HepG2 (cell line): Measurements from ENCODE around the gene HIVEP2. TPM values are rescaled to one million over a fixed set of nuclear protein-coding genes. Genes with fewer than 3 reads are reported as not detected.

Source experiments
- ATAC-seq: fragments of 200-7000 bp; cut with Tn5 transposase; 3 replicates; pipeline ENCODE4 v1.9.1; 2020; ENCODE audit warnings: mild to moderate bottlenecking, moderate library complexity
- BruUV-seq: library from RNA; stranded (reverse); fragments of 400-500 nt; replicated peaks from 2 replicates; lab custom pipeline; 2021; lab: Mats Ljungman, UMichigan
- CTCF ChIA-PET: fragments of 300-600 bp; formaldehyde crosslinking; extraction: SDS; loops from one replicate; lab custom pipeline; 2021; ENCODE audit warnings: low total read pairs, inconsistent platforms, low intra/inter-chr PET ratio; lab: Yijun Ruan, JAX
- POLR2A ChIA-PET: fragments of 350-600 bp; sonication (Branson Sonifier 250); formaldehyde crosslinking; loops from one replicate; lab custom pipeline; 2020; ENCODE audit warnings: antibody characterized with exemption, inconsistent platforms; lab: Yijun Ruan, JAX
- DNase-seq: peaks from one replicate; pipeline ENCODE4 v3.0.0-alpha.2; 2015; ENCODE audit warnings: low spot score
- FAIRE-seq: peaks from 3 replicates; lab custom pipeline; 2011; peaks lifted over from hg19 to GRCh38; lab: Jason Lieb, UNC
- H2AFZ ChIP-seq: one replicate; pipeline ENCODE4 v1.6.1; 2011; ENCODE audit warnings: low read length, inconsistent platforms
- H3K27ac ChIP-seq: fragments of 300-600 bp; 3 replicates; pipeline ENCODE4 v1.8.0; 2011; ENCODE audit warnings: mixed run types, mild to moderate bottlenecking, mixed read lengths, low read length, inconsistent platforms; ENCODE audit not compliant: insufficient read depth; ENCODE audit errors: extremely low read length
- H3K27me3 ChIP-seq, 2 experiments: fragments of 200-600 bp in 1 of 2; 2 replicates in 1 of 2; 3 replicates in 1 of 2; pipeline versions ENCODE4 v1.6.0 to v1.8.0; 2011; ENCODE audit warnings: low read length in 2 of 2, mild to moderate bottlenecking in 2 of 2, moderate library complexity in 2 of 2, inconsistent platforms in 1 of 2; ENCODE audit not compliant: insufficient read depth in 2 of 2, control insufficient read depth in 1 of 2
- H3K36me3 ChIP-seq, 2 experiments: fragments of 200-600 bp in 1 of 2; replicated peaks in 1 of 2; 2 replicates in 1 of 2; 3 replicates in 1 of 2; pipeline versions ENCODE4 v1.5.1 to v1.8.0; 2011; ENCODE audit warnings: low read length in 2 of 2, inconsistent platforms in 1 of 2; ENCODE audit not compliant: insufficient read depth in 2 of 2, control insufficient read depth in 1 of 2
- H3K4me1 ChIP-seq: 2 replicates; pipeline ENCODE4 v1.5.1; 2012; ENCODE audit warnings: low read length, inconsistent platforms; ENCODE audit not compliant: insufficient read depth
- H3K4me2 ChIP-seq: 2 replicates; pipeline ENCODE4 v1.6.0; 2011; ENCODE audit warnings: low read depth, low read length, inconsistent platforms
- H3K4me3 ChIP-seq, 3 experiments: fragments of 200-600 bp in 1 of 3; sonication (generic), shearing (Covaris generic) in 1 of 3; replicated peaks in 1 of 3; 2 replicates each; pipeline ENCODE4 v1.5.1; 2011 to 2016; ENCODE audit warnings: low read length in 3 of 3, inconsistent platforms in 2 of 3, low read depth in 2 of 3, mild to moderate bottlenecking in 2 of 3, control low read depth in 1 of 3, mixed read lengths in 1 of 3; ENCODE audit not compliant: insufficient read depth in 1 of 3
- H3K79me2 ChIP-seq: one replicate; pipeline ENCODE4 v1.6.1; 2011; ENCODE audit warnings: low read length, inconsistent platforms; ENCODE audit not compliant: insufficient read depth
- H3K9ac ChIP-seq: 2 replicates; pipeline ENCODE4 v1.6.0; 2011; ENCODE audit warnings: mild to moderate bottlenecking, low read depth, low read length, inconsistent platforms; ENCODE audit not compliant: insufficient read depth
- H3K9me3 ChIP-seq: 2 replicates; pipeline ENCODE4 v1.5.1; 2012; ENCODE audit warnings: mild to moderate bottlenecking, low read length
- H4K20me1 ChIP-seq: 2 replicates; pipeline ENCODE4 v1.6.0; 2011; ENCODE audit warnings: inconsistent platforms, mild to moderate bottlenecking, low read length, moderate library complexity; ENCODE audit not compliant: insufficient read depth
- CCDC6 ChIP-seq: sonication (generic); formaldehyde crosslinking; IDR thresholded peaks from 2 replicates; pipeline ENCODE4 v1.8.1; 2022; ENCODE audit warnings: mild to moderate bottlenecking, missing genetic modification reagents, moderate library complexity
- NR2C2 ChIP-seq: sonication (generic); formaldehyde crosslinking; IDR thresholded peaks from 2 replicates; pipeline ENCODE4 v1.4.0; 2020; ENCODE audit warnings: missing genetic modification reagents, mild to moderate bottlenecking, moderate library complexity, borderline replicate concordance
- SIX1 ChIP-seq: sonication (generic); formaldehyde crosslinking; IDR thresholded peaks from 2 replicates; pipeline ENCODE4 v1.4.0; 2020; ENCODE audit warnings: missing genetic modification reagents, borderline replicate concordance
- WGBS: methylation state at CpG from one replicate; pipeline ENCODE4 v1.1.6; 2017; ENCODE audit warnings: low lambda C conversion rate; 5-methylcytosine and 5-hydroxymethylcytosine counted together
- in situ Hi-C: cut with HindIII; loops from 2 replicates; pipeline ENCODE4 v1.10.0; 2017; ENCODE audit warnings: low pct_unique_long_range_greater_than_20kb; ENCODE audit not compliant: extremely low pct_ligation_motif_present
- intact Hi-C: fragments of 100-400 bp; cut with micrococcal nuclease; formaldehyde crosslinking; loops from one replicate; pipeline ENCODE4 v1.10.0; 2022; ENCODE audit not compliant: unreplicated experiment
- polyA plus RNA-seq, 8 experiments: library from polyadenylated mRNA; depleted of rRNA in 3 of 8; stranded (reverse) in 7 of 8; unstranded in 1 of 8; fragments of >200 nt; fragmentation: Illumina TruSeq in 4 of 8; extraction: Trizol in 4 of 8; gene quantifications; 2 replicates each; pipeline versions ENCODE4 v1.2.1 to v1.2.3, GENCODE V29; 2011 to 2016; ENCODE audit warnings: low read depth in 4 of 8, missing spikeins in 1 of 8, mixed read lengths in 1 of 8; ENCODE audit not compliant: insufficient read depth in 1 of 8
- total RNA-seq, 5 experiments: library from RNA; depleted of rRNA; stranded (reverse); fragments of >200 nt; fragmentation: Illumina TruSeq; extraction: Trizol; gene quantifications; 2 replicates each; pipeline ENCODE4 v1.2.3, GENCODE V29; 2016; ENCODE audit warnings: low read depth in 1 of 5
- TF ChIP-seq, protein P1 (sequence below): sonication (generic); formaldehyde crosslinking; IDR thresholded peaks from 2 replicates; pipeline ENCODE4 v1.5.1; 2020; ENCODE audit warnings: mild to moderate bottlenecking, missing genetic modification reagents, moderate library complexity
- TF ChIP-seq, protein P2 (sequence below): sonication (generic); formaldehyde crosslinking; IDR thresholded peaks from 2 replicates; pipeline ENCODE4 v1.8.0; 2022; ENCODE audit warnings: missing genetic modification reagents, mild to moderate bottlenecking, borderline replicate concordance
- TF ChIP-seq, protein P3 (sequence below): sonication (generic); formaldehyde crosslinking; IDR thresholded peaks from 2 replicates; pipeline ENCODE4 v1.5.0; 2020; ENCODE audit warnings: mild to moderate bottlenecking, missing genetic modification reagents, borderline replicate concordance

The HIVEP2 gene
- total and polyA plus RNA-seq, 2 of the 13 experiments (the other 11 are each of a cell fraction or from before 2014, with no cell fraction given) = 3.4 to 12.9 TPM

DNA sequence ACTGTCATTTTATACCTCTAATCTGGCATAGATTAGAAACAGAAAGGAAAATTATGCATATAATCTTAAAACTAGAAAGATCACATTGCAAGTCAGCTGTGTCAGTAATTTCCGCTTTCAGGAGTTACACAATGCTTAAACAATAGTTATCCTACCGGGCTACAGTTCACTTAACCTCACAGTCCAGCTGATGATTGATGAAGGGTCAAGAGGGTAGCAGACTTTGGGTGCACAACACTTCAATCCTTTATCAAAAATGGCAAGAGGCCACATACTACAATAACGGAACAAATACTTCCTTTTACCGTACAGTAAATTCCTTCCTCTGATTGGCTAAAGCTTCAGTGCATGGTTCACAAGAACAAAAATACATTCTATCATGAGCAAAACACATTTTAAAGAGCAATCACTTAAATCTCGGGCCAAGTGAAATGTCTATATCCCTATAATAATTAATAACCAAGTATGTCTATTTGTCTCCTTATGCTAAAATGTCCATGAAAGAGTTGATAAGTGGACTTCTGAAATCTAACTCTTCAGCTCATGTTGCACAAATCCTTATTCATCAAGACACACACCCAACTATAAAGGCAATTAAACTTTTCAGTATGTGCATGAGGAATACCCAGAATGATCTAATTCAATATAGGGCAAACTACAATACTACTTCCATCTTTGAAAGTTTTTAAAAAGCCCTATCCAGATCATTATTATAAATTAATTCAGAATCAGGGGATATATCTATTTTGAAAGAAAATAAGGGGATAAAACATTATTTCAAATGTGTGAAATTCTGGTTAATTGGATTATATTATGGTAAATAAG lies 76.8 kb downstream of the HIVEP2 start (continued):
- TF ChIP-seq, protein P1, sequence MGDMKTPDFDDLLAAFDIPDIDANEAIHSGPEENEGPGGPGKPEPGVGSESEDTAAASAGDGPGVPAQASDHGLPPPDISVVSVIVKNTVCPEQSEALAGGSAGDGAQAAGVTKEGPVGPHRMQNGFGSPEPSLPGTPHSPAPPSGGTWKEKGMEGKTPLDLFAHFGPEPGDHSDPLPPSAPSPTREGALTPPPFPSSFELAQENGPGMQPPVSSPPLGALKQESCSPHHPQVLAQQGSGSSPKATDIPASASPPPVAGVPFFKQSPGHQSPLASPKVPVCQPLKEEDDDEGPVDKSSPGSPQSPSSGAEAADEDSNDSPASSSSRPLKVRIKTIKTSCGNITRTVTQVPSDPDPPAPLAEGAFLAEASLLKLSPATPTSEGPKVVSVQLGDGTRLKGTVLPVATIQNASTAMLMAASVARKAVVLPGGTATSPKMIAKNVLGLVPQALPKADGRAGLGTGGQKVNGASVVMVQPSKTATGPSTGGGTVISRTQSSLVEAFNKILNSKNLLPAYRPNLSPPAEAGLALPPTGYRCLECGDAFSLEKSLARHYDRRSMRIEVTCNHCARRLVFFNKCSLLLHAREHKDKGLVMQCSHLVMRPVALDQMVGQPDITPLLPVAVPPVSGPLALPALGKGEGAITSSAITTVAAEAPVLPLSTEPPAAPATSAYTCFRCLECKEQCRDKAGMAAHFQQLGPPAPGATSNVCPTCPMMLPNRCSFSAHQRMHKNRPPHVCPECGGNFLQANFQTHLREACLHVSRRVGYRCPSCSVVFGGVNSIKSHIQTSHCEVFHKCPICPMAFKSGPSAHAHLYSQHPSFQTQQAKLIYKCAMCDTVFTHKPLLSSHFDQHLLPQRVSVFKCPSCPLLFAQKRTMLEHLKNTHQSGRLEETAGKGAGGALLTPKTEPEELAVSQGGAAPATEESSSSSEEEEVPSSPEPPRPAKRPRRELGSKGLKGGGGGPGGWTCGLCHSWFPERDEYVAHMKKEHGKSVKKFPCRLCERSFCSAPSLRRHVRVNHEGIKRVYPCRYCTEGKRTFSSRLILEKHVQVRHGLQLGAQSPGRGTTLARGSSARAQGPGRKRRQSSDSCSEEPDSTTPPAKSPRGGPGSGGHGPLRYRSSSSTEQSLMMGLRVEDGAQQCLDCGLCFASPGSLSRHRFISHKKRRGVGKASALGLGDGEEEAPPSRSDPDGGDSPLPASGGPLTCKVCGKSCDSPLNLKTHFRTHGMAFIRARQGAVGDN = no peak
- TF ChIP-seq SIX1 (peak; percentile 88), NR2C2 (CRISPR knock-in tag) (peak; percentile 81; the same call in 1 of the 2 replicates)
- TF ChIP-seq, protein P2, sequence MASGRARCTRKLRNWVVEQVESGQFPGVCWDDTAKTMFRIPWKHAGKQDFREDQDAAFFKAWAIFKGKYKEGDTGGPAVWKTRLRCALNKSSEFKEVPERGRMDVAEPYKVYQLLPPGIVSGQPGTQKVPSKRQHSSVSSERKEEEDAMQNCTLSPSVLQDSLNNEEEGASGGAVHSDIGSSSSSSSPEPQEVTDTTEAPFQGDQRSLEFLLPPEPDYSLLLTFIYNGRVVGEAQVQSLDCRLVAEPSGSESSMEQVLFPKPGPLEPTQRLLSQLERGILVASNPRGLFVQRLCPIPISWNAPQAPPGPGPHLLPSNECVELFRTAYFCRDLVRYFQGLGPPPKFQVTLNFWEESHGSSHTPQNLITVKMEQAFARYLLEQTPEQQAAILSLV (CRISPR knock-in tag) = no peak; the same call in 1 of the 2 replicates

DNA sequence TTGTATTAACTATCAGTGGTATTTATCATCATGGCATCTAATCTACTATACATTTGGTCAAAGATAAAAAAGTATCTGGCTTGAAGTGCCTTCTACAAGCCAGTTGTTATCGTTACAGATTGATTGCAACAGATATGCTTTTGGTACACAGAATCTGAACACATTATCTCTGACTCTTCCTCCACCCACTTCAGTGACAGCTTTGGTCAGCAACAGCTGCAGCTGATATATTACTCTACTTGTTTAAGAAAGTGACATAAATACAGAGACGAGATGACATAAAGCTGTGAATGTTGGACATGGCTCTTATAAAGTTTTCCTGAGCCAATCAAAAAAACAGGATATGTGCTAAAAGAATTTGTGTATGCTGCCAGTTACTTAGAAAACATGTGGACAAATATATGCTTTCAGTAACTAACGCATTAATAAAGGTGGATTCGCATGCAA lies 77.6 kb downstream of the HIVEP2 start:
- FAIRE-seq (no peak), ATAC-seq (no peak), DNase-seq (no peak)
- H3K4me1 ChIP-seq = peaks cover 59% of the 10 kb centered on the region
- in situ Hi-C loops (no loop called here), intact Hi-C loops (no loop called here)
- POLR2A ChIA-PET = interaction anchor here (1.2 to 2.6 kb wide), 2 partner anchors 59 to 192 kb away, joined by 6 to 10 read pairs; no protein-coding TSS in a partner anchor
- H3K36me3 ChIP-seq = no peaks in the 10 kb centered on the region
- H4K20me1 ChIP-seq = no peaks in the 10 kb centered on the region
- no peaks in the 10 kb centered on the region for H3K9me3 ChIP-seq
- CTCF ChIA-PET = no interaction called here
- H3K27me3 ChIP-seq = no peaks in the 10 kb centered on the region
- peak overlapping the region; percentile 21 for H3K27ac ChIP-seq
- H3K4me3 ChIP-seq = no peak overlapping the region; a peak in 1 of 6 replicates
- H3K79me2 ChIP-seq = peaks cover 5% of the 10 kb centered on the region
- 53% methylated on average over 4 of the region's 4 CpGs for WGBS
- H3K9ac ChIP-seq = no peak overlapping the region
- H2AFZ ChIP-seq = no peak overlapping the region
- H3K4me2 ChIP-seq = peak overlapping the region; percentile 62
- BruUV-seq = no TSS peak
- TF ChIP-seq CCDC6 = 0 out of 2 replicates have a peak, but pooled peaks have one; percentile 8
- TF ChIP-seq, protein P3, sequence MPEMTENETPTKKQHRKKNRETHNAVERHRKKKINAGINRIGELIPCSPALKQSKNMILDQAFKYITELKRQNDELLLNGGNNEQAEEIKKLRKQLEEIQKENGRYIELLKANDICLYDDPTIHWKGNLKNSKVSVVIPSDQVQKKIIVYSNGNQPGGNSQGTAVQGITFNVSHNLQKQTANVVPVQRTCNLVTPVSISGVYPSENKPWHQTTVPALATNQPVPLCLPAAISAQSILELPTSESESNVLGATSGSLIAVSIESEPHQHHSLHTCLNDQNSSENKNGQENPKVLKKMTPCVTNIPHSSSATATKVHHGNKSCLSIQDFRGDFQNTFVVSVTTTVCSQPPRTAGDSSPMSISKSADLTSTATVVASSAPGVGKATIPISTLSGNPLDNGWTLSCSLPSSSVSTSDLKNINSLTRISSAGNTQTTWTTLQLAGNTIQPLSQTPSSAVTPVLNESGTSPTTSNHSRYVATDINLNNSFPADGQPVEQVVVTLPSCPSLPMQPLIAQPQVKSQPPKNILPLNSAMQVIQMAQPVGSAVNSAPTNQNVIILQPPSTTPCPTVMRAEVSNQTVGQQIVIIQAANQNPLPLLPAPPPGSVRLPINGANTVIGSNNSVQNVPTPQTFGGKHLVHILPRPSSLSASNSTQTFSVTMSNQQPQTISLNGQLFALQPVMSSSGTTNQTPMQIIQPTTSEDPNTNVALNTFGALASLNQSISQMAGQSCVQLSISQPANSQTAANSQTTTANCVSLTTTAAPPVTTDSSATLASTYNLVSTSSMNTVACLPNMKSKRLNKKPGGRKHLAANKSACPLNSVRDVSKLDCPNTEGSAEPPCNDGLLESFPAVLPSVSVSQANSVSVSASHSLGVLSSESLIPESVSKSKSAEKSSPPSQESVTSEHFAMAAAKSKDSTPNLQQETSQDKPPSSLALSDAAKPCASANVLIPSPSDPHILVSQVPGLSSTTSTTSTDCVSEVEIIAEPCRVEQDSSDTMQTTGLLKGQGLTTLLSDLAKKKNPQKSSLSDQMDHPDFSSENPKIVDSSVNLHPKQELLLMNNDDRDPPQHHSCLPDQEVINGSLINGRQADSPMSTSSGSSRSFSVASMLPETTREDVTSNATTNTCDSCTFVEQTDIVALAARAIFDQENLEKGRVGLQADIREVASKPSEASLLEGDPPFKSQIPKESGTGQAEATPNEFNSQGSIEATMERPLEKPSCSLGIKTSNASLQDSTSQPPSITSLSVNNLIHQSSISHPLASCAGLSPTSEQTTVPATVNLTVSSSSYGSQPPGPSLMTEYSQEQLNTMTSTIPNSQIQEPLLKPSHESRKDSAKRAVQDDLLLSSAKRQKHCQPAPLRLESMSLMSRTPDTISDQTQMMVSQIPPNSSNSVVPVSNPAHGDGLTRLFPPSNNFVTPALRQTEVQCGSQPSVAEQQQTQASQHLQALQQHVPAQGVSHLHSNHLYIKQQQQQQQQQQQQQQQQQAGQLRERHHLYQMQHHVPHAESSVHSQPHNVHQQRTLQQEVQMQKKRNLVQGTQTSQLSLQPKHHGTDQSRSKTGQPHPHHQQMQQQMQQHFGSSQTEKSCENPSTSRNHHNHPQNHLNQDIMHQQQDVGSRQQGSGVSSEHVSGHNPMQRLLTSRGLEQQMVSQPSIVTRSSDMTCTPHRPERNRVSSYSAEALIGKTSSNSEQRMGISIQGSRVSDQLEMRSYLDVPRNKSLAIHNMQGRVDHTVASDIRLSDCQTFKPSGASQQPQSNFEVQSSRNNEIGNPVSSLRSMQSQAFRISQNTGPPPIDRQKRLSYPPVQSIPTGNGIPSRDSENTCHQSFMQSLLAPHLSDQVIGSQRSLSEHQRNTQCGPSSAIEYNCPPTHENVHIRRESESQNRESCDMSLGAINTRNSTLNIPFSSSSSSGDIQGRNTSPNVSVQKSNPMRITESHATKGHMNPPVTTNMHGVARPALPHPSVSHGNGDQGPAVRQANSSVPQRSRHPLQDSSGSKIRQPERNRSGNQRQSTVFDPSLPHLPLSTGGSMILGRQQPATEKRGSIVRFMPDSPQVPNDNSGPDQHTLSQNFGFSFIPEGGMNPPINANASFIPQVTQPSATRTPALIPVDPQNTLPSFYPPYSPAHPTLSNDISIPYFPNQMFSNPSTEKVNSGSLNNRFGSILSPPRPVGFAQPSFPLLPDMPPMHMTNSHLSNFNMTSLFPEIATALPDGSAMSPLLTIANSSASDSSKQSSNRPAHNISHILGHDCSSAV = no peak
